ENCODE measurements around the gene LRP1B.

DNA sequence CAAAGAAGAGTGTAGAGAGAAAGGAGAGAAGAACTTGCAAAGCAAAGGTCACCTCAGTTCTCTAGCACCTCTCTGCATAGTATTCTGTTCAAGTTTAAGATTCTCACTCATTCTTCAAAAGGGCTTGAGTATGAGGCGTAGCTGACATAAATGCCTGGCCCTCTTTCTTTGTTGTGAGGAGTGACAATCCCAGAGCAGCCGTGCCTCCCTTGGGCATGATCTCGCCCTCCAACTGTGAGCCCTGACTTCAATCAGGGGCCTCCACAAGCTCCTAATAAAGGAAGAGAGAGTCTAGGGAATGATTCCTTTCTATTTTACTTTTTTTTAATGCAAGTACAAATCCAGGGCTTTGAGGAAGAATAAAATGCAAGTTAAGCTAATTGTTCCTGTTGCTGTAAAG, 402.7 kb downstream of the LRP1B start:
- TF ChIP-seq TEAD4 (IDR thresholded peaks at IDR 0.05) (no peak), FOXM1 (IDR thresholded peaks at IDR 0.05; ENCODE audit: borderline replicate concordance, low read depth) (no peak), RAD21 (IDR thresholded peaks at IDR 0.05; ENCODE audit: low read depth) (no peak), EGR1 (IDR thresholded peaks at IDR 0.05) (no peak), NFIC (IDR thresholded peaks at IDR 0.05) (no peak), EP300 (IDR thresholded peaks at IDR 0.05; ENCODE audit: borderline replicate concordance) (no peak), TAF1 (IDR thresholded peaks at IDR 0.05; ENCODE audit: low read depth) (no peak), CREB1 (IDR thresholded peaks at IDR 0.05; ENCODE audit: low read depth) (no peak), CEBPB (IDR thresholded peaks at IDR 0.05) (no peak), TCF12 (IDR thresholded peaks at IDR 0.05; ENCODE audit: low read depth) (no peak), YY1 (IDR thresholded peaks at IDR 0.05; ENCODE audit: low read depth) (no peak)
- TF ChIP-seq, protein P1, sequence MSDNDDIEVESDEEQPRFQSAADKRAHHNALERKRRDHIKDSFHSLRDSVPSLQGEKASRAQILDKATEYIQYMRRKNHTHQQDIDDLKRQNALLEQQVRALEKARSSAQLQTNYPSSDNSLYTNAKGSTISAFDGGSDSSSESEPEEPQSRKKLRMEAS (IDR thresholded peaks at IDR 0.05): no peak
- TF ChIP-seq, protein P2, sequence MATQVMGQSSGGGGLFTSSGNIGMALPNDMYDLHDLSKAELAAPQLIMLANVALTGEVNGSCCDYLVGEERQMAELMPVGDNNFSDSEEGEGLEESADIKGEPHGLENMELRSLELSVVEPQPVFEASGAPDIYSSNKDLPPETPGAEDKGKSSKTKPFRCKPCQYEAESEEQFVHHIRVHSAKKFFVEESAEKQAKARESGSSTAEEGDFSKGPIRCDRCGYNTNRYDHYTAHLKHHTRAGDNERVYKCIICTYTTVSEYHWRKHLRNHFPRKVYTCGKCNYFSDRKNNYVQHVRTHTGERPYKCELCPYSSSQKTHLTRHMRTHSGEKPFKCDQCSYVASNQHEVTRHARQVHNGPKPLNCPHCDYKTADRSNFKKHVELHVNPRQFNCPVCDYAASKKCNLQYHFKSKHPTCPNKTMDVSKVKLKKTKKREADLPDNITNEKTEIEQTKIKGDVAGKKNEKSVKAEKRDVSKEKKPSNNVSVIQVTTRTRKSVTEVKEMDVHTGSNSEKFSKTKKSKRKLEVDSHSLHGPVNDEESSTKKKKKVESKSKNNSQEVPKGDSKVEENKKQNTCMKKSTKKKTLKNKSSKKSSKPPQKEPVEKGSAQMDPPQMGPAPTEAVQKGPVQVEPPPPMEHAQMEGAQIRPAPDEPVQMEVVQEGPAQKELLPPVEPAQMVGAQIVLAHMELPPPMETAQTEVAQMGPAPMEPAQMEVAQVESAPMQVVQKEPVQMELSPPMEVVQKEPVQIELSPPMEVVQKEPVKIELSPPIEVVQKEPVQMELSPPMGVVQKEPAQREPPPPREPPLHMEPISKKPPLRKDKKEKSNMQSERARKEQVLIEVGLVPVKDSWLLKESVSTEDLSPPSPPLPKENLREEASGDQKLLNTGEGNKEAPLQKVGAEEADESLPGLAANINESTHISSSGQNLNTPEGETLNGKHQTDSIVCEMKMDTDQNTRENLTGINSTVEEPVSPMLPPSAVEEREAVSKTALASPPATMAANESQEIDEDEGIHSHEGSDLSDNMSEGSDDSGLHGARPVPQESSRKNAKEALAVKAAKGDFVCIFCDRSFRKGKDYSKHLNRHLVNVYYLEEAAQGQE (IDR thresholded peaks at IDR 0.05; ENCODE audit: low read depth): no peak

All from Ishikawa (cell line).